GM19351 (cell line): ENCODE results near the gene SLC26A9.

ENCODE experiments used
- ATAC-seq: cut with Tn5 transposase; IDR thresholded peaks from one replicate; pipeline ENCODE4 v1.9.1; 2021; ENCODE audit warnings: mild to moderate bottlenecking, moderate library complexity; ENCODE audit not compliant: unreplicated experiment

Gene SLC26A9

GRCh38 chr1:205974712-205975111 is 31.5 kb upstream of the SLC26A9 start:
- no peak for ATAC-seq

- no peak for ATAC-seq
Measured at GRCh38 chr1:205973377-205974232, 30.3 kb upstream of the SLC26A9 start.

DNA sequence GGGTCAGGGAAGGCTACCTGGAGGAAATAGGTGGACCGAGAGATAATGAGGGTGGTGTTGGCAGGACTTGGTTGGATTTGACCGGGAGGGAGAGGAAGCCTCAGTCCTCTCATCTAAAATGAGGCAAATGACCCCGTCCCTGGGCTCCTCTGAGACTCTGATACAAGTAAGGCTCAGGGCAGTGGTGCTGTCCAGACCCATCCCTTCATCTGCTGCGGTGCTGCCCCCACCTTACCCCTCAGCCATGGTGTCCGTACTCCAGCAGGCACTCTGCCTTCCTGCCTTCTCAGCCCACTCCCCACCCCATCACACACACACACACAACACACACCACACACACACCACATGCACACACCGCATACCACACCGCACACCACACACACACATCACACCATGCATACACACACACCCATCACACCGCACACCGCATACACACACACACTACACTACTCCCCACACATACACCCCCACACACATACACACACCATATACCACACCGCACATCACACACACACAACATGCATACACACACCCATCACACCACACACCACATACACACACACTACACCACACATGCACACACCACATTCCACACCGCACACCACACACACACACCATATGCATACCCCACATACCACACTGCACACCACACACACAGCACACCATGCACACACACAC is 29.4 kb upstream of the SLC26A9 start:
- ATAC-seq = no peak

- no peak for ATAC-seq
Measured at GRCh38 chr1:205972081-205972480, 28.8 kb upstream of the SLC26A9 start.

DNA sequence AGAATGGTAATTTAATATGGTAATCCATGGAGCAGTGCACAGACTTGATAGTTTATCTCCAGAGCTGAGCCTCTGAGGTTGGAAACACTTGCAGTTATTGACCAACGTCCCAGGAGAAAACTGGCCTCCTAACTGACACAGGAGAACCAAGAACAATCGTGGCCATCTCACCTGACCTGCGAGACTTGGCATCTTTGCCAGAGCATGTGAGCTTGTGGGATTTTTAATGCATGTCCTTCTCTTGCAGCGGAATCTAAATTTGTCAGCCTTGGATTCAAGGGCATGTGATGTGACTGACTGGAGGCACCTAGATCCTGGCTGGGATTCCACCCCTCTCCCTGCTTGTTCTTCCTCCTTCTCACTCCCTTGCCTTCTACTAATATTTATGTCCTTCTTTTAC is 27.8 kb upstream of the SLC26A9 start:
- no peak for ATAC-seq

DNA sequence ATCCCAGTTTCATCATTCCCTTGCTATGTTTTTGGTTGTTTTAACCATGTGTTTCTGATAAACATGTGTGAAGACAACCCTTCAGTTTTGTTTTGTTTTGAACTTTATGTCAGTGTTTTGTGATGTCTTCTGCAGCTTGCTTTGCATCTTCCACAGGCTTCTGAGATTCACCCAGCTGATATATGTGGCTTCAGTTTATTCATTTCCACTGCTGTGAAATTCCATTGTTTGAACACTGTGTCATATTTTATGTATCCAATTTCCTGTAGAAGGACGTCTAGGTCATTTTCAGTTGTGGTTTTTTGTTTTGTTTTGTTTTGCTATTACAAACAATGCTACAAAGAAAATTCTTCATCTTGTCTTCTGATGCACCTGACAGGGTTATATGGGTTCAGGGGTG is 27.2 kb upstream of the SLC26A9 start:
- ATAC-seq = no peak

- ATAC-seq = no peak
Measured at GRCh38 chr1:205969229-205969628, 26.0 kb upstream of the SLC26A9 start.

GRCh38 chr1:205967554-205968335 is 24.5 kb upstream of the SLC26A9 start:
- no peak for ATAC-seq

- no peak for ATAC-seq
Measured at GRCh38 chr1:205965036-205965884, 22.0 kb upstream of the SLC26A9 start.

GRCh38 chr1:205963352-205964155 is 20.3 kb upstream of the SLC26A9 start:
- ATAC-seq = no peak

GRCh38 chr1:205962821-205963221 is 19.6 kb upstream of the SLC26A9 start:
- ATAC-seq = no peak

- ATAC-seq = no peak
Measured at GRCh38 chr1:205961991-205962820, 18.9 kb upstream of the SLC26A9 start.

DNA sequence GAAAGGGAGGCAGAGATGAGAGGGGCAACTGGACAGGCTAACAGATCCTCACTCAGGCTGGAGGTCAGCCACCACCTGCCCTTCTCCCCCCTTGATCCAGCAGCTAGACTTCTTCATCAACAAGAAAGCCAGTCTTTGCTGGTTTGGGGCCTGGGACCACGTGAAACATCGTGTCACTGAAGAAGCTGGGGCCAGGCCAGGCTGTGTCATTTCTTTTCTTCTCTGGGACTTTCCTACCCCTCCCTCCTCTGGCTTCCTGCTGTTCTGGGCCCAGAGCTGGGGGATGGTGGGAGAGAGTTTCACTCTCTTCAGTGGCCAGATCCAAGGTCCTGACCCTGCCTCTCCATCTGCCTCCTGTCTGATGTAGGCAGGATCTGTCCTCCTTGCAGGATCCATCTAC is 18.1 kb upstream of the SLC26A9 start:
- no peak for ATAC-seq

- ATAC-seq = no peak
Measured at GRCh38 chr1:205959789-205960188, 16.5 kb upstream of the SLC26A9 start.

DNA sequence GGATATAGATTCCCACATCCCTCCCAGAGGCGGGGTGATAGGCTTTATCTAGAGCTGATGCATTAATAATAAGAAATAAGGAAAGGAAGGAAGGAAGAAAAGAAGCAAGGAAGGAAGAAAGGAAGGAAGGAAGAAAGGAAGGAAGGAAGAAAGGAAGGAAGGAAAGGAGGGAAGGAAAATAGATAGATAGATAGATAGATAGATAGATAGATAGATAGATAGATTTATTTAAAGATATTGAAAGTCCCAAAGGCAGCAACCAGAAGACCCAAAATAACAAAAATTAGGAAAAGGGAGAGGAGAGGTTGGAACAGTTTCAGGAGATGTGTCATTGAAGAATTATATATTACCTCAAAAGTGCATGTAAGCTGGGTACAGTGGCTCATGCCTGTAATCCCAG is 12.2 kb upstream of the SLC26A9 start:
- no peak for ATAC-seq

DNA sequence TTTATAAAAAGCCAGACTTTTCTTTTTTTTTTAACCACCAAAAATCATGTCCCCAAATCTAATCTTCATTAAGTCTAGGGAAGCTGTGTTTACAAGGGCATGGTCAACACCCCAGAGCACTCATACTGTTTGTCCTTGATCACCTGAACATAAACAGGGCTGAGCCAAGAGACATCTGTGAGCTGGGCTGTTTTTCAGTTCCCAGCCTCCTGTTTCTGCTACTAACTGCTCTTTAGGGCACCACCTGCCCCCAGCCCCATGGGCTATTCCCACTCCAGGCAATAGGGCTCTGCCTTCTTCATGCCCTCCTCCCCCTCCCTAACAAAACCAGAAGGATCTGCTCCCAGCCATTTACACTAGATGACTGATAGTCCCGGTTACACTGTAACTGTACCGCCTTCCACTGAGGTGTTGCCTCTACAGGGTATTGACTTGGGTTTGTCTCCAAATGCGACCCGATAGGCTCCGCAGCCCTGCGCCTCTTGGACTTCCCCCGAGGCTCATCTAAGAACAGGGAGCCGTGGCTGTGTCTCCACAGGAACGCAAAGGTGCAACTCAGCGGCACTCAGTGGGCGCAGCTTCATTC is 11.7 kb upstream of the SLC26A9 start:
- ATAC-seq = no peak

- ATAC-seq = no peak
Measured at GRCh38 chr1:205951746-205952145, 8.5 kb upstream of the SLC26A9 start.

- ATAC-seq = no peak
Measured at GRCh38 chr1:205950826-205951549, 7.7 kb upstream of the SLC26A9 start.
